GM12875 (cell line): ENCODE measurements around the gene CAMTA2.

ENCODE experiments used
- H3K4me3 ChIP-seq: one replicate; pipeline ENCODE4 v1.5.1; 2011; ENCODE audit warnings: low read depth, low read length, control low read depth
- TF ChIP-seq, protein P1 (sequence below): IDR thresholded peaks from 2 replicates; pipeline ENCODE4 v1.5.1; 2011; ENCODE audit warnings: low read depth, mild to moderate bottlenecking, control low read depth, inconsistent platforms, low read length, moderate library complexity, borderline replicate concordance; ENCODE audit not compliant: insufficient read depth

Gene CAMTA2

DNA sequence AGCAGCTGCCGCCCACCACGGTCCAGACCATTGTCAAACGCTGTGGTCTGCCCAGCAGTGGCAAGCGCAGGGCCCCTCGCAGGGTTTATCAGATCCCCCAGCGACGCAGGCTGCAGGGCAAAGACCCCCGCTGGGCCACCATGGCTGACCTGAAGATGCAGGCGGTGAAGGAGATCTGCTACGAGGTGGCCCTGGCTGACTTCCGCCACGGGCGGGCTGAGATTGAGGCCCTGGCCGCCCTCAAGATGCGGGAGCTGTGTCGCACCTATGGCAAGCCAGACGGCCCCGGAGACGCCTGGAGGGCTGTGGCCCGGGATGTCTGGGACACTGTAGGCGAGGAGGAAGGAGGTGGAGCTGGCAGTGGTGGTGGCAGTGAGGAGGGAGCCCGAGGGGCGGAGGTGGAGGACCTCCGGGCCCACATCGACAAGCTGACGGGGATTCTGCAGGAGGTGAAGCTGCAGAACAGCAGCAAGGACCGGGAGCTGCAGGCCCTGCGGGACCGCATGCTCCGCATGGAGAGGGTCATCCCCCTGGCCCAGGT, 34.8 kb upstream of the CAMTA2 start:
- TF ChIP-seq, protein P1, sequence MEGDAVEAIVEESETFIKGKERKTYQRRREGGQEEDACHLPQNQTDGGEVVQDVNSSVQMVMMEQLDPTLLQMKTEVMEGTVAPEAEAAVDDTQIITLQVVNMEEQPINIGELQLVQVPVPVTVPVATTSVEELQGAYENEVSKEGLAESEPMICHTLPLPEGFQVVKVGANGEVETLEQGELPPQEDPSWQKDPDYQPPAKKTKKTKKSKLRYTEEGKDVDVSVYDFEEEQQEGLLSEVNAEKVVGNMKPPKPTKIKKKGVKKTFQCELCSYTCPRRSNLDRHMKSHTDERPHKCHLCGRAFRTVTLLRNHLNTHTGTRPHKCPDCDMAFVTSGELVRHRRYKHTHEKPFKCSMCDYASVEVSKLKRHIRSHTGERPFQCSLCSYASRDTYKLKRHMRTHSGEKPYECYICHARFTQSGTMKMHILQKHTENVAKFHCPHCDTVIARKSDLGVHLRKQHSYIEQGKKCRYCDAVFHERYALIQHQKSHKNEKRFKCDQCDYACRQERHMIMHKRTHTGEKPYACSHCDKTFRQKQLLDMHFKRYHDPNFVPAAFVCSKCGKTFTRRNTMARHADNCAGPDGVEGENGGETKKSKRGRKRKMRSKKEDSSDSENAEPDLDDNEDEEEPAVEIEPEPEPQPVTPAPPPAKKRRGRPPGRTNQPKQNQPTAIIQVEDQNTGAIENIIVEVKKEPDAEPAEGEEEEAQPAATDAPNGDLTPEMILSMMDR: no peak

DNA sequence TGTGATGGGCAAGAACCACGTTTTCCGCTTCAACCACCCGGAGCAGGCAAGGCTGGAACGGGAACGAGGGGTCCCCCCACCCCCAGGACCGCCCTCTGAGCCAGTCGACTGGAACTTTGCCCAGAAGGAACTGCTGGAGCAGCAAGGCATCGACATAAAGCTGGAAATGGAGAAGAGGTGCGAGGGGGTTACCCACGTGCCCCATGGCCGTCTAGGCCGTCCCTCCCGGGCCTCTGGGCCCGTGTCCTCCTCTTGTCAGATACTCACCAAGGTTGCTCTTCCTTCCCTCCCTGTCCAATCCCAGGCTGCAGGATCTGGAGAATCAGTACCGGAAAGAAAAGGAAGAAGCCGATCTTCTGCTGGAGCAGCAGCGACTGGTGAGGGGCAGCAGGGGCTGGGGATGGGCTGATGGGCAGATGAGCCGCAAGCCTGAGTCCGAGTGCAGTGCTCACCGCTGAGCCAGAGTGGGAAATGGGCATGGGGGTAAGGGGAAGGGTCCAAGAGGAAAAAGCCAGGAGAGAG, 33.1 kb upstream of the CAMTA2 start:
- H3K4me3 ChIP-seq: no peak overlapping the region

More for the DNA sequence above, 34.8 kb upstream of the CAMTA2 start:
- H3K4me3 ChIP-seq: no peak overlapping the region

DNA sequence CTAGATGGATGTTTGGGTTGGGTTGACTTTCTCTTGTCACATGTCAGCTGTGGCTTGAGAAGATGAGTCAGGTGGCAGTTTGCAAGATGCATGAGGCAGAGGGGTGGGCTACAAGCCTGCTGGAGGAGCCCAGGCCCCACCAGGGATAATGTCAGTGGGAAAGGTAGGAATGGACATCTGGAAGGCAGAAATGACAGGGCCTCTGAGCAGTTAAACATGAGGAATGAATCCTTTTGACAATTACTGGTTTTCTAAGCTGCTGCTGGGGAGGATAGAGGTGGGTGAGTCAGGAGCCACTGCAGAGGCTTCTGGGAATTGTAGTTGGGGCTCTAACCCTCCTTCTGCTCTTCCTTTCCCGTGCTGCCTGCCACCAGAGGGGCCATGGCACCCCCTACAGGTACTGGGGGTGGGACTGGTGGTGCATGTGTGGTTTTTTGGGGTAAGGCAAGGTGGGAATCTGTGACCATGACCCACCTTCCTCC, 32.0 kb upstream of the CAMTA2 start:
- no peak overlapping the region for H3K4me3 ChIP-seq
- TF ChIP-seq, protein P1: peak; percentile 40; the same call in 1 of the 2 replicates

More for the DNA sequence above, 33.1 kb upstream of the CAMTA2 start:
- TF ChIP-seq, protein P1: no peak

DNA sequence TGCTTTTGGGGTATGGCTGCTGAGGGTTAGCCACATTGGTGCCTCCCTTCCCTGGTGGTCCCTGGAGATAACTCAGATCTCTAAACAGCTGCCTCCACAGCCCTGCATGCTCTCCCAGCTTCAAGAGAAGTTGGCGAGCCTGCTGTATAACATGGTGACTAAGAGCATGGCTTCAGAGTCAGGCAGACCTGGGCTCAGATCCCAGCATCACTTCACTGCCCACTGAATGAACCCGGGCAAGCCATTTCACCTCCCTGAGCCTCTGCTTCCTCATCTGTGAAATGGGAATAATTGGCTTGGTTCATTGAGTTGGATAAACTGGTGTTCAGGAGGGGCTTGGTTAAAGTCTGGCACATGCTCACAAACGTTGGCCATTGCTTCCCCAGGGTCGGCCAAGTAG, 26.9 kb upstream of the CAMTA2 start:
- TF ChIP-seq, protein P1: no peak
- no peak overlapping the region for H3K4me3 ChIP-seq

DNA sequence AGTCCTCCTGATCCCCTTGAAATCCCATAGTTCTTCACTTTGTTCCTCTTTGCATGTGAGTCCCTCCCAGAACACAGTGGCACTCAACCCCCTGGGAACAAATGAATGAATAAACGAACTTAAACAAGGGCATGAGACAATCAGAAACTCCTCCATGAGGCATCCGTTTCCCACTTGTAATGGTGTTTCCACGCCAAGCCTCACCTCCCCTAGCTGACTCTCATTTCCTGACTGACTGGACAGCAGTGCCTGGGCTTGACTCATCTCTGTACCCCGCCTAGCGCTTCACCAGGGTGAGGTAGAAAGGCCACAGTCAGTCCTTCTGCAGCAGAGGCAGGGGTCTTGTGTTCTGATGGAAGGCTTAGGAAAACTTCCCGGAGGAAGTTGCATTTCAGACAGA, 24.5 kb upstream of the CAMTA2 start:
- TF ChIP-seq, protein P1: no peak
- no peak overlapping the region for H3K4me3 ChIP-seq

DNA sequence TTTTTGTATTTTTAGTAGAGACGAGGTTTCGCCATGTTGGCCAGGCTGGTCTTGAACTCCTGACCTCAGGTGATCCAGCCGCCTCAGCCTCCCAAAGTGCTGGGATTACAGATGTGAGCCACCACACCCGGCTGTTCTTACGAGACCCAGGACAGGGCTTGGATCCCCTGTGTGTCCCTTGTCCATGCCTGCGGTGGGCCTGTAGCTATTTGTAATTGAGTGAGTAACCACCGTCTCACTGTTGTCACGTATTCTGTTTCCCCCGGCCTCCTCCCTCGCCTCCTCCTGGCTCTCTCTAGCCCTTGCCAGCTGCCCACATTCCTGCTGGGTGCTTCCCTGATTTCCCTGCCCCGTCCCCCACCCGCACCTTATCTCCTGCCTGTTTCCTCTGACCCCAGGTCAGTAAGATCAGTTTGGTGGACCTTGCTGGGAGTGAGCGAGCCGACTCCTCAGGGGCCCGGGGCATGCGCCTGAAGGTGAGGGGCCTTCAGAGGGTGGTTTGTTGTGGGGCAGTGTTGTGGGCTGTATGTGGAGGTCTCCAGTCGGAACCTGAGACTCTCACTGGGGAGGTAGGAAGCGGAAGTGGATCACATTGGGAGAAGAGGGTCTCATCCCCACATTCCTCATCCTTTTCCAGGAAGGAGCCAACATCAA, 15.9 kb upstream of the CAMTA2 start:
- TF ChIP-seq, protein P1: no peak
- H3K4me3 ChIP-seq: no peak overlapping the region
